ENCODE data around the gene IGLON5.

Gene IGLON5

DNA sequence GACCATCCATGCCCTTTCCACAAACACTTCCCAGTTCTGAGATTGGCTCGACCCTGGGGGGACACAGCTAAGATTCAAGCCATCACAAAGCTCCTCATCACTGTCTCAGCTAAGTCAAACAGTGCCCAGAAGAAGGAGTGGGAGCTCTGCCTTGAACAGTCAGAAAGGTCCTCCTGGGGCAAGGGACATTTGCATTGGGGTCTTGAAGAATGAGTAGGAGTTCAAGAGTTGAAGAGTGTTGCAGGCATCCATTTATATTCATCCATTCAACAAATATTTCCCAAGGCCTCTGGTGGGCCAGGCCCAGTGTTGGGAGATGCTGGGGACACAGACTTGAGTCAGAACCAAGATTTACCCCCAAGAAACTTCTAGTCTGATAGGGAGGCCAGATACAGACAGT is 6.5 kb downstream of the IGLON5 start:
- no peak for DNase-seq (ENCODE audit: low read depth)

GRCh38 chr19:51318687-51319648 is 7.5 kb downstream of the IGLON5 start:
- no peak for DNase-seq (ENCODE audit: low read depth)

DNA sequence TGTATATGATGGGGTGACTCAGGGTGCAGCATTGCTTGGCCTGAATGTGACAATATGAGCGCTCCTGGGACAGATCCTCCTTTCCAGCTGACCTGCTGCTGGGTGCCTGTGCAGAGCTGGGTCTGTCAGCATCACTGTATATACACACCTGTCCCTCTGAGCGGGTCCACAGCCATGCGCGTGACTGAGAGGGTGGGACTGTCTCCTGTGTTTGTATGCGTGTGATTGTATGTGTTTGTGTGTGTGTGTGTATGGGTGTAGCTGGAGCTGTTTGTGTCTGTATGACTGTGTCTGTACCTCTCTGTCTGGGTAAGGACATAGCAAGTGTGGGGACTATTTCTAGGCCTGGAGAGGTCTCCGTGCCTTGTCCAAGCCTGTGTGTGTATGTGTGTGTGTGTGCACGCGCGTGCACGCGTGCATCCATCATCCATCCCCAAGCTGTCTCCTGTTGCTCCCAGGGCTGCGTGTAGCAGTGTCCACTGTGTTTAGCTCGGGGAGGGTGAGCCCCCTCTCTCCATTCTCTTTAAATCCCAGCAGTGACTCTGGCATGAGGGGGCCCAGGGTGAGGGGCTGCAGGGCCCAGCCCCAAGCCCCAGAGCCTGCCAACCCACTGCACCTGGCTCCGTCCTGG is 8.3 kb downstream of the IGLON5 start:
- no peak for DNase-seq (ENCODE audit: low read depth)

DNA sequence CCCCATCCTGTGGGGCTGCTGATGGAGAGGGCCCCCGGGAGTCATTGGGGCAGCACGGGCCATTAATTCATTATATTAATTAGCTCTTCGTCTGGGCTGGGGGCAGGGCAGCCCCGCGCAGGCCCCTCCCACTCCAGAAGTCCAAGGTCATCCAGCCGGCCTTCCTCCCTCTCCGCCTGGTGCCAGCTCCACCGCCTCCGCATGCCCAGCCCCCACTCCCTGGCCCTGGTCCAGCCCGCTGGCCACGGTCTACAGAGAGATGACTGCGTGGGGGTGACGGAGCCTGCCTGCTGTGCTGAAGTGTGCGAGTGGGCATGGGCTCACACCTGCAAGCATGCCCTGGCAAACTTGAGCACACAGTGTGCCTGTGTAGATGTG is 8.8 kb downstream of the IGLON5 start:
- DNase-seq (ENCODE audit: low read depth), result no peak

DNA sequence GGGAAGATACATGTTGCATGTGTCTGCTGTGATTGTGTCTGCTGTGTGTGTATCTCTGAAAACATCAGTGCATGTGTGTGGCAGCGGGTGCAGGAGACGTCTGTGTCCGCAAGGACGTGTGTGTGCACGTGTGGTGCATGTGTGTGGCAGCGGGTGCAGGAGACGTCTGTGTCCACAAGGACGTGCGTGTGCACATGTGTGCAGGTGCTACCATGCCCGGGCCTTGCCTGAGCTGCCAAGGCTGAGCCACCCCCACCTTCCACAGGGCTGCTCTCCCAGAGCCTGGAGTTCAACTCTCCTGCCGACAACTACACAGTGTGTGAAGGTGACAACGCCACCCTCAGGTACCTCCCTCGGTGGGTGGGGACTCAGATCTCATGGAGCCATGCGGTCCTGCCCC is 10.4 kb downstream of the IGLON5 start:
- no peak for DNase-seq (ENCODE audit: low read depth)

DNA sequence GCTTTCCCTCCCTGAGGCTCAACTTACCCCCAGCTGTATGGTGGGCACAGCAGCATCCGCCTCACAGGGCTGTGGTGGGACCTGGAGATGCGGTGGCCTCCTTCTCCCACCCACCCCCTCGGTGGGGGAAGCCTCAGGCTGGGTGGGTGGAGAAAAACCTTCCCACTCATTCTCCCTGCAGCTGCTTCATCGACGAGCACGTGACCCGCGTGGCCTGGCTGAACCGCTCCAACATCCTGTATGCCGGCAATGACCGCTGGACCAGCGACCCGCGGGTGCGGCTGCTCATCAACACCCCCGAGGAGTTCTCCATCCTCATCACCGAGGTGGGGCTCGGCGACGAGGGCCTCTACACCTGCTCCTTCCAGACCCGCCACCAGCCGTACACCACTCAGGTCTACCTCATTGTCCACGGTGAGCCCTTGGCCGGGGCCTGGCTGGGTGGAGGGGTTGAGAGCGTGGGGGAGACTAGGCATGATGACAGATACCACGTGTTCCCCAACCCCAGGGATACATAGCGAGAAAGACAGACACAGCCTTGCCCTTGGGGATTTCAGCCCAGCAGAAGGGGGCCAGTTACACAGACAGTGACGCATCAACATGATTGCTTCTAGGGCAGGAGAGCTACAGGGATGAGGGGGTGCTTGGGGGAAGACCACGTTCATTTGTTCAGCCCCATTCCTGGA is 12.2 kb downstream of the IGLON5 start:
- DNase-seq (ENCODE audit: low read depth), result no peak

GRCh38 chr19:51324167-51324481 is 12.7 kb downstream of the IGLON5 start:
- no peak for DNase-seq (ENCODE audit: low read depth)

DNA sequence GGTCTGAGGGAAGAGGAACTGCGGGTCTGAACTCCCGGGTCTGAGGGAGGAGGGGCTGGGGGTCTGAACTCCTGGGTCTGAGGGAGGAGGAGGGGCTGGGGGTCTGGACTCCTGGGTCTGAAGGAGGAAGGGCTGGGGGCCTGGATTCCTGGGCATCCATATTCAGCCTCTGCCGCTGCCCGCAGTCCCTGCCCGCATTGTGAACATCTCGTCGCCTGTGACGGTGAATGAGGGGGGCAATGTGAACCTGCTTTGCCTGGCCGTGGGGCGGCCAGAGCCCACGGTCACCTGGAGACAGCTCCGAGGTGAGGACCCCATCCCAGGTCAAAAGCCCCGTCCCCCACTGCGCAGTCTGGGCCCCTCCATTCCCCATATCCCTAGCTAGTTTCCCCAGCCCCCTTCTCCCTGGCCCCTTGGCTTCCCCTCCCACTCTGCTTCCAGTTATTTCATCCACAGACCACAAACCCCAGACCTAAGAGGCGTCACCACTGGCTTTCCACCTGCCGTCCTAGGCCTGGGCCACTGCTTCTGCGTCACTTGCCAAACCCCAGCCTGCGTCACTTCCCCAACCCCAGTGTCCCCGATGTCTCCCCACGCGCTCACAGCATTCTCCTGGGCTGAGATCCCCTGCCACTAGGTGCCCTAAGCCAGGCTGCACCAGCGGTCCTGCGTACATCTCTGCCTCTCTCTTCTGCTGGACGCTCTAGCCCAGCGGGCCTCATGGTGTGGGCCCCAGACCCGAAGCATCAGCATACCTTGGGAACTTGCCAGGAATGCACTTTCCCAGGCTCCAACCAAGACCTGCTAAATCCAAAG is 13.9 kb downstream of the IGLON5 start:
- DNase-seq (ENCODE audit: low read depth), result no peak

DNA sequence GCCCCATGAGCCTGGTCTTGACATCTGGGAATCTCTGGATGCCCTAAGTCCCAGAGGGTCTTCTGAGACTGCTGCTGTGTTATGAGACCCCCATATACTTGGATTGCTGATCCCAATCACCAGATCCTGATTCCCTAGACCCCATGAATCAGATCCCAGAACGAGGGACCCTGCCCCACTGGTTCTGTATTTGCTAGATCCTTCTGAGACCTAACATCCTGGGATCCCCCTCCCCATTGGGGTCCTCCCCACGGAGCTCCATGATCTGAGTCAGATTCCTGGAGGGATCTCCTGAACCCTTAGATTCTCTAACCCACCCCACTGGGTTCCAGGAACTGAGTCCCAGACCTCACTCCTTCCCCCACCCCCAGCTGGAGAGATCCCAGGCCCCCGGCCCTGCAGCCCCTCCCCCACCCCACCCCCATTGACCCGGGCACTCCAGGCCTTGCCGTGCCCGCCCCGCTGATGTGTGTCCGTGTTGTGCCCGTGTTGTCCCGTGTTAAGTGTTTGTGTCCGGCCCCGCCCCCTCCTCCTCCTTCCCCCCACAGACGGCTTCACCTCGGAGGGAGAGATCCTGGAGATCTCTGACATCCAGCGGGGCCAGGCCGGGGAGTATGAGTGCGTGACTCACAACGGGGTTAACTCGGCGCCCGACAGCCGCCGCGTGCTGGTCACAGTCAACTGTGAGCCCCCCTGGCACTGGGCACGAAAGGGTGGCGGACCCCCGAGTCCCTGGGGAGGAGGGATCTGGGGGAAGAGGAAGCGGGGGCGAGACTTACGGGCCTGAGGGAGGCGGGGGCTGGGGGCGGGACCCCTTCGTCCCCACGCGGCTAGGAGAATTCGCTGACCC is 15.0 kb downstream of the IGLON5 start:
- DNase-seq (ENCODE audit: low read depth), result no peak

GRCh38 chr19:51327066-51328001 is 15.9 kb downstream of the IGLON5 start:
- no peak for DNase-seq (ENCODE audit: low read depth)

DNA sequence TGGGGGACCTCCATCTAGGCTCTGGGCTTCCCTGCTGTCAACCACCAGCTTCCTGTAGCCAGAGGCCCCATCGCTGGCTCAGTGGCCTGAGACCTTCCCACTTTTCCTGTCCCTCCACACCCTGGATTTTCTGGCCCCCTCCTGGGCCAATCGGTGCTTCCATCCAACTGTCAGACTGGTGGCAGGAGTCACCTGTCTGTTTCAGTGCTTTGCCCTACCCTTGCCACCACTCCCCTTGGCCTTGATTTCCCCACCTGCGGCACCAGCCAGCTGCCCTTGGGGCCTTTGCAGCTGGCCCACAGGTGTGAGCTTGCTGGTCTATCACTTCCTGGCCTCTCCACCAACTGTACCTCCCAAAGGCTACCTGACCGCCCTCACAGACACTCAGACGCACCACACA is 18.0 kb downstream of the IGLON5 start:
- no peak for DNase-seq (ENCODE audit: low read depth)

DNA sequence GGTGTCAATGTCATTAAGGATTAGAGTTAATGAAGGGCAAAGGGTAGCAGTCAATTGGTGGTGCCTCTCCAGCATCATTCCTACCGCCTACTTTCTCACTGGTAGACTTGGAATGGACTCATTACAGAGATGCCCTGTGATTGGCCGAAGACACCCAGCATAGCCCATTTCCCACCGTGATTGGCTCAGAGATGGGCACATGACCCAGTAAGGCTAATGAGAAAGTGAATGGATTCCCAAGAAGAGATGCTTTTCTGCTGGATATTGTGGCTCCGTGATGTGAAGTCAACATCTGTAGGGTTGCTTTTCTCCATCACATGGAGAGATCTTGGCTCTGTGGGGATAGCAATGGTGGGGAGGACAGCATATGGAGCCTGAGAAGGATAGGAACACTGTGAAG is 18.9 kb downstream of the IGLON5 start:
- DNase-seq (ENCODE audit: low read depth), result no peak

DNA sequence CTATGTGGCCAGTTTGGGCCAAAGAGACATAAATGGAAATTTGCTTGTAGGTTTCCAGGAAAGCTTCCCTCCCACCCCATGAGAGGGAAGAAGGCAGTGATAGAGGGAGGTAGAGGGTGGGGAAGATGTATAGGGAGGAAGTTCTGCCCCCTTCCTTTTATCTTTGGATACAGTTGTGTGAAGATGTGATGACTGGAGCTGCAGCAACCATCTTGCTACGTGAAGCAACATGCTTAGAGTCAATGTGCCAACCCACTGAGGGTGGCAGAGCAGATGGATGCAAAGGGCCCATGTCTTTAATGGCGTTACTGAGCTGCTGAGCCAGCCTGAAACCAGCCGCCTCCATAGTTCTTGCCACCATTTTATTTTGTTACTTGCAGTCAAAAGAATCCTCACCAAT is 19.7 kb downstream of the IGLON5 start:
- no peak for DNase-seq (ENCODE audit: low read depth)

- no peak for DNase-seq (ENCODE audit: low read depth)
Measured at GRCh38 chr19:51331716-51332115, 20.3 kb downstream of the IGLON5 start.

- DNase-seq (ENCODE audit: low read depth), result no peak
Measured at GRCh38 chr19:51333836-51334460, 22.5 kb downstream of the IGLON5 start.

DNA sequence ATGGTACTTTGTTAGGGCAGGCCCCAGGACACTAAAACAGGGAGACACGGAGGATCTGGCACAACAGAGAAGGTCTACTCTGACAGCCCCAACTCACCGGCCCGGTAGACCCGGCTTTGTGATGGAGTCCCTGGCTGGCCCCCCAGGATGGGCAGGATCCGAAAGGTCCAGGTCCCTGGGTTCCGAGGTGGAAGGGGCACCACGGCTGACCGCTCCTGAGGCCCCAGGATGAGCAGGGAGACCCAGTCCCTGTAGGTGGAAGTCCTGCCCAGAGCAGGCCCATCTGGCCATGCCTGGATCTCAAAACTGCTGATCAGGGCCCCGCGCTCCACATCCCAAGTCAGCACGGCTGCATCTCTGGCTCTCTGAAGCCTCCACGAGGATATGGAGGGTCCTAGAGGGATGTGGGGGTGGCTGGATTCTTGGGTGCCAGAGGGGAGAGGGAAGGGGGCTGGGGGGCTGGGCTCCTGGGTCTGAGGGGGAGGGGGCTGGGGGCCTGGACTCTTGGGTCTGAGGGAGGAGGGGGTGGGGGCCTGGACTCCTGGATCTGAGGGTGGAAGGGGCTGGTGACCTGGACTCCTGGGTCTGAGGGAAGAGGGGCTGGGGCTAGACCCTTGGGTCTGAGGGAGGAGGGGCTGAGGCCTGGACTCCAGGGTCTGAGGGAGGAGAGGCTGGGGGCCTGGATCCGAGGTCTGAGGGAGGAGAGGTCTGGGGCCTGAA is 25.9 kb downstream of the IGLON5 start:
- no peak for DNase-seq (ENCODE audit: low read depth)

DNA sequence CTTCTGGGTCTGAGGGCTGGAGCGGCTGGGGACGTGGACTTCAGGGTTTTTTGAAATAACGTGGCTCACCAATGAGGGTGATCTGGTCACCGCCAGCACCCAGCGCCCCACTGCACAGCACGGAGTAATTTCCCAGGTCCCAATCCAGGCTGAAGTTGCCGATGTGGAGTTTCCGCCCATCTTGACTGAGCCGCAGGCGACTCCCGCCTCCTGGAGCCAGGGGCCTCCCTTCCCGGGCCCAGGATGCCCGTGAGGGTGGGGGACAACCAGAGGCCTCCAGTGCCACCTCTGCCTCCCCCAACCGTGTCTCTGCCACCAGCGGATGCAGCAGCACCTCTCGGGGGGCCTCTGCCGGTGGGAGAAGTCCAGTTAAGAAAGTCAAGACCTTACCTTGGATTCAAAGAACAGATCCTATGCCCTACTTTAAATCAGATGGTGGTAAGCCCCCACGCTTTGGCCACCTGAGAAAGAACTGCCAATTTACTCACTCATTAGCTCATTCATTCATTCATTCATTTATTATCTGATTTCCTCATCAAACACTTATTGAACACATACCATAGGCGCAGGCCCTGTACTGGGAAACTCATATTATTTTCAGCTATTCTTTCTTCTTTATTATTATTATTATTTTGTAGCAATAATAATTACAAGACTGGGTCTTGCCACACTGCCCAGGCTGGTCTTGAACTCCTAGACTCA is 26.6 kb downstream of the IGLON5 start:
- DNase-seq (ENCODE audit: low read depth), result no peak

DNA sequence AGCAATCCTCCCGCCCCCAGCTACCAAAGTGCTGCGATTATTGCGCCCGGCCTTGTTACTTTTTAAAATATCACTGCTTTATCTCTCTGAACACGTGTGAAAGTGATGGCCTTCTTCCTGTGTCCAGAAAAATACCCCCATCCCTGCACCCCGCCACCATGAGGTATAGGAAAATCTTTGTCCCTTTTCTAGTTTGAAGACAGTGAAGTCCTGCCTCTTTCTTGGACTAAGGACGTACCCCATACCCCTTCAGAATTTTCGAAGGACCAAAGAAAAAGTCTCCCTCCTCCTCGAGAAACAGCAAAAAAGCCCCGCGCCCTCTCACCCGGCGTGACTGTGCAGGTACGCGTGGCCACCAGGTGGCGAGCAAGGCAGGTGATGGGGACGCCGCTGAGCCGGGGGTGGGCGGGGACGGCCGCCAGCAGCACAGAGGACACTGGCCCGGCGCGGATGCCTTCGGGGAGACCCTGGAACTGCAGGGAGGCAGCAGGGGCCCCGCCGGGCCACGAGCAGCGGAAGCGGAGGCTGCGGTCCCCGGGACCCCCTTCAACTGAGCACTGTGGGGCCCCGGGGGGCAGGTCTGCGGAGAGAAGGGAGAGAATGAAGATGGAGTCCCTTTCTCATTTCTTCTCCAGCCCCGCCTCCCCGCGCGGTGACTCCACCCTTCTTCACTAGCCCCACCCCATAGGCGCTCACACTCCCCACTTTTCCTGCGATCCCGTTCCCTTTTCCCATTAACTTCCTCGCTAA is 27.3 kb downstream of the IGLON5 start:
- DNase-seq (ENCODE audit: low read depth), result no peak
